GM18511 (cell line): ENCODE data around the gene ARMH1.
"Not testable (repeated sequence)": the region's sequence is repeated elsewhere in the genome, so short reads cannot be mapped to it uniquely, and the experiment has no call there.

ENCODE experiments used
- ATAC-seq: cut with Tn5 transposase; IDR thresholded peaks from one replicate; pipeline ENCODE4 v1.9.1; 2021; ENCODE audit warnings: mild to moderate bottlenecking, moderate library complexity; ENCODE audit not compliant: unreplicated experiment

The ARMH1 gene

GRCh38 chr1:44664730-44665370 is 9.7 kb upstream of the ARMH1 start:
- ATAC-seq, result no peak

DNA sequence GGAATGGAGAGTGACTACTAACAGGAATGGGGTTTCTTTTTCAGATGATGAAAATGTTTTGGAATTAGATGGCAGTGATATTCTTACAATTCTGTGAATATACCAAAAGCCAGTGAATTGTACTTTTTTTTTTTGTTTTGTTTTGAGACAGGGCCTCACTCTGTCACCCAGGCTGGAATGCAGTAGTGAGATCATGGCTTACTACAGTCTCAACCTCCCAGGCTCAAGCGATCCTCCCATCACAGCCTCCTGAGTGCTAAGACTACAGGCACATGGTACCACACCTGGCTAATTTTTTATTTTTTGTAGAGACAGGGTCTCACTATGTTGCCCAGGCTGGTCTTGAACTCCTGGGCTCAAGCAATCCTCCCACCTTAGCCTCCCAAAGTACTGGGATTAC is 7.8 kb upstream of the ARMH1 start:
- ATAC-seq, result not testable (repeated sequence)

DNA sequence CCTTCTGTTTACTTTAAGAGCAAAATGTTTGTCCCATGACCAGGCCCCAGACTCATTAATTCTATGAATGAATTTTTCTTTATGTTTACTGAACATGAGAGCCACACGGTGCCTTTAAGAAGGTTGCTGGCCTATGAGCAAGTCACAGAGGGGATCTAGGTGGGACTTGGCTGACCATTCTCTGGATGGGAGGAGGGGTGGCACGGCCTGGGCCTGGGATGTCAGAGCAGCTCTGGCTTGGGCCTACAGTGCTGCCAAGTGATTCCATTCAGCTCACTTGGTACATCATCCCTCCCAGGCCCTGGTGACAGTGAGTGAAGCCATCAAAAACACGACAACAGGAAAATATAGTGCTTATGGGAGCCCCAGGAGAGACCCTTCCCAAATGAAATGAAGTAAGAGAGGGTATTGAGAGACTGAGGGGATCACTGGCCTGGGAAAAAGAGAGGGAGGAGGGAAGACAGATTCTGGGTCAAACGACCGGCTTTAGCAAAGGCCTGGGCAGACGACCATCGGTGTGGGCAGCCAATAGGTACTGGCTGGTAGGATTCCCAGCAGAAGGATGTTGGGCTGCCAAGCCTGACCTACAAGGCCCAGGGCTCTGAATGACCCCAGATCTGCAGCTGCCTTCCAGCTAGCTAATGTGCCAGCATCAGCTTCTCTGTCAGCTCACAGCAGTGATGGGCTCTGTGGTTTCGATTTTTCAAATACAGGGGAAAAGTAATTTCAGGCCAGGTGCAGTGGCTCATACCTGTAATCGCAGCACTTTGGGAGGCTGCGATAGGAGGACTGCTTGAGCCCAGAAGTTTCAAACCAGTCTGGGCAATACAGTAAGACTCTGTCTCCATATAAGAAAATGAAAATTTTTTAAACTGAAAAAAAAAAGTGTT is 3.5 kb upstream of the ARMH1 start:
- no peak for ATAC-seq

- no peak for ATAC-seq
These were observed 2.1 kb upstream of the ARMH1 start for GRCh38 chr1:44672254-44672955.

DNA sequence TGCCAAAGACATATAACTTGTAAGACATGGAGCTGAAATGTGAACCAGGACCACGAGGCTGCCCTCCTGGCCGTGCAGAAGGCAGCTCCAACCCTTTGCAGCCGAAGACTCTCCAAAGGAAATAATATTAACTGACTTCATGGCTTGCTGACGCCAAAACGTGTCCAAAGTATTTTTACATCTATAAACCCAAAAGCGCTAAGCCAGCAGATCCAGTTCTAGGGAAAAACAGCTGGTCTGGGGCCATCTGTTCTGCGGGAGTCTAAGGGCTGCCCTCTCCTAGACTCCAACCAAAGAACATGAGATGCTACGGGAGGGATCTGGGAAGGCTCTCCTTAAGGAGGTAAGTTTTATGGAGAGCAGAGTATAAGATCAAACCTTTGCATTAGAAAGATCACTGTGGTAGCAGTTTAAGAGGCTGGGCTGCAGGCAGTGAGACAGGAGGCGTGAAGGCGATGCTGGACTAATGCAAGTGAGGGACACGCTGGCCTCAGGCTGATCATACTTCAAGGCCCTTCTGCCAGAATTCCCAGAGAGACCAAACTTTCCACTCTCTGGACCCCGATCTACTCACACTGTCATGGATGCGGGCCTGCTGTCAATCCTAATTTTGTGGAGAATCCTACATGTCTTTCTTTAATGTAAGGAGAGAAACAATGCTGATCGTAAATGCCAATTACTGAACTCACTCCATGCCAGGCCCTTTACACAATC is 1.4 kb upstream of the ARMH1 start:
- no peak for ATAC-seq

DNA sequence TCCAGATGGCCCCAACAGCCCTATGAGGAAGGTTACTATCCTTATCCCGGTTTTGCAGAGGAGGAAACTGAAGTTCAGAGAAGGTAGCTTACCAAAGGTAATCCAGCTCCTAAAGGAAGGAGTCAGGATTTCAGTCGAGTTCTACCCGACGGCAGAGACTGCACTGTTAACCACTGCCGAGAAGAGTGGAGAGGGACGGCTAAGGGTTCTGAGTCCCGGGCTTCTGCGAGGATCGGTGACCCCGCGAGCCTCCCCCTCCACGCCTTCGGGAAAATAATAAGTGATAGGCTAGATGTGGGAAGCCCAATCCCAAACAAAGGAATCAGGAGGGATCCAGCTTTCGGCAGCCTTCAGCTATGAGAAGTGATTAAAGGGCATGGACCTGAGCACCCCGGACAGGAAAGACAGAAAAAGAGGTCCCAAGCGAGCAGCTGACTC is 820 bp upstream of the ARMH1 start:
- ATAC-seq, result peak; percentile 3

DNA sequence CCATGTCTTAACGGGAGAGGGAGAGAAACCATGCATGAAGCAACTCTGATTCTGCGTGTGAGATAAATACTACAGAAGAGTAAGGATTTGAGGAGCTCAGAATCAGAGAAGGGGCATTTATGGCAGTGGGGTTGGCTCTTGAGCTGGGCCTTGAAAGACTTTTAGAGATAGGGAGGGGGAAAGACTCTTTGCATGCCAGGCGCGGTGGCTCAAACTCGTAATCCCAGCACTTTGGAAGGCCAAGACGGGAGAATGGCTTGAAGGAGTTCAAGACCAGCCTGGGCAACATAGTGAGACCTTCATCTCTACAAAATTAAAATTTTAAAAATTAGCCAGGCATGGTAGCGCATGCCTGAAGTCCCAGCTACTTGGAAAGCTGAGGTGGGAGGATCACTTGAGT is 672 bp downstream of the ARMH1 start:
- ATAC-seq, result no peak

- ATAC-seq, result no peak
These were observed 2.1 kb downstream of the ARMH1 start for GRCh38 chr1:44676484-44677200.

DNA sequence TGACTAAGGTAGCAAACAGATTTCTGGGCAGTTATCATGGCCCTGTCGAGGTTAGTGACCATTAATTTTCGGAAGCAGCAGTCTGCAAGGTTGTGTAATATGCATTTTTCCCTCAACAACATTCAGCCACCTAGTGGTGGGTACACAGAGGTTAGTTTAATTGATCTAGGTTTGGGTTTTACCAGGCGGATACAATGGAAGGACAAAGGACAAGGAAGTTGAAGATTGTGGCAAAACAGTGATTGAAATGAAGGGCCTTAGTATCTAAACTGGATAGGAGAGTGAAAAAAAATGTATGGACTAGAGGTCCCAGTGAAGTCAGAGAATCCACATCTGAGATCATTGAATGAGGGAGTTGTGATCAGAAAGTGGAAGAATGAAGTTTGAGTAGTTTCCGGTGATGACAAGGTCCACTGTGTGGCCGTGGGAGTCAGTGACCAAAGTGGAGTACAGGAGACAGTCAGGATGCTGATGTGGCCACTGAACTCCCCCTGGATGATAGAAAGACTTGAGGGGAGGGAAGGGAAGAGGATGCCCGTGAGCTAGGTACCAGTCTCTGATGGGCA is 2.8 kb downstream of the ARMH1 start:
- no peak for ATAC-seq

DNA sequence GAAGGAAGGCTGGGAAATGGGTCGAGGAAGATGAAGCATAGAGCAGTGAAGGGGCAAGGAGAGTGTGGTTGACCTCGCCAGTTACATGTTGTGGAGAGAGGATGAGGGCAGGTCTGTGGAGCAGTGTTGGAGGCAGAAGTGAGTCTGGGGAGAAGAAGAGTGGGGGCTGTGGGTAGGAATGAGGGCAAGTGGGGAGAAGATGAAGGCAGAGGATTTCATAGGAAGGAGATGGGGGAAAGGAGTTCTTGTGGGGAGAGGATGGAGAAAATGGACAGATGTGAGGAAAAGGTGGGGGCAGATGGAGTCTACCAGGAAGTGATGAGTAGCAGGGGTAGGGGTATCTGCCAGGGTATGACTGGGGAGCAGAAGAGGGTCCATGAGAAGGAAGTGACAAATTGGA is 3.6 kb downstream of the ARMH1 start:
- ATAC-seq, result no peak

GRCh38 chr1:44678626-44679025 is 4.1 kb downstream of the ARMH1 start:
- no peak for ATAC-seq

- no peak for ATAC-seq
These were observed 5.0 kb downstream of the ARMH1 start for GRCh38 chr1:44679468-44679867.

GRCh38 chr1:44681905-44682882 is 7.7 kb downstream of the ARMH1 start:
- ATAC-seq, result no peak

GRCh38 chr1:44682883-44683265 is 8.4 kb downstream of the ARMH1 start:
- ATAC-seq, result no peak

- ATAC-seq, result peak; percentile 86
These were observed 10.0 kb downstream of the ARMH1 start for GRCh38 chr1:44684525-44684924.

DNA sequence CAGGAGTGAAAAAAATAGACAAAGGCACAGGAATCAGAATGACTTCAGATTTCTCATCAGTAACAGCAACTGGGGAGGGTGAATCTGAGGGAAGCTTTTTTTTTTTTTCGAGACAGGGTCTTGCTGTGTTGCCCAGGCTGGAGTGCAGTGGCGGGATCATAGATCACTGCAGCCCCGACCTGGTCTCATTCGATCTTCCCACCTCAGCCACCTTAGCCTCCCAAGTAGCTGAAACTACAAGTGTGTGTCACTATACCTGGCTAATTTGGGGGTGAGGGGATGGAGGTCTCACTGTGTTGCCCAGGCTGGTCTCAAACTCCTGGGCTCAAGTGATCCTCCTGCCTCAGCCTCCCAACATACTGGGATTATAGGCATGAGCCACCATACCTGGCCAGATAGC is 10.7 kb downstream of the ARMH1 start:
- no peak for ATAC-seq

DNA sequence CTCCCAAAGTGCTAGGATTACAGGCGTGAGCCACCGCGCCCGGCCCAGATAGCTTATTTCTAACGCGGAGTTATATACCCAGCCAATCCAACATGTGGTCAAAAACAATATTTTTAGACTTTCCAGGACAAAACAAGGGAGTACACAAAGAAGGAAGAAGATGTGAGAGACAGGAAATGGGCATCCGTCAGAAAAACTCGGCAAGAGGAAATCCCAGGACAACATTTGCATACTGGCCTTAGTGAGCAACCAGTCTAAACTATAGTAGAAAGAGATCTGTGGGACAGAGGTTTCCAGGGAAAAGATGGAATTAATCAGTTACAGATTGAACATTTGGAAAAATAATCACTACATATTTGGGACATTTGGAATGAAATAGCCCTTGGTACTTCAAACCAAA is 11.4 kb downstream of the ARMH1 start:
- ATAC-seq, result no peak

DNA sequence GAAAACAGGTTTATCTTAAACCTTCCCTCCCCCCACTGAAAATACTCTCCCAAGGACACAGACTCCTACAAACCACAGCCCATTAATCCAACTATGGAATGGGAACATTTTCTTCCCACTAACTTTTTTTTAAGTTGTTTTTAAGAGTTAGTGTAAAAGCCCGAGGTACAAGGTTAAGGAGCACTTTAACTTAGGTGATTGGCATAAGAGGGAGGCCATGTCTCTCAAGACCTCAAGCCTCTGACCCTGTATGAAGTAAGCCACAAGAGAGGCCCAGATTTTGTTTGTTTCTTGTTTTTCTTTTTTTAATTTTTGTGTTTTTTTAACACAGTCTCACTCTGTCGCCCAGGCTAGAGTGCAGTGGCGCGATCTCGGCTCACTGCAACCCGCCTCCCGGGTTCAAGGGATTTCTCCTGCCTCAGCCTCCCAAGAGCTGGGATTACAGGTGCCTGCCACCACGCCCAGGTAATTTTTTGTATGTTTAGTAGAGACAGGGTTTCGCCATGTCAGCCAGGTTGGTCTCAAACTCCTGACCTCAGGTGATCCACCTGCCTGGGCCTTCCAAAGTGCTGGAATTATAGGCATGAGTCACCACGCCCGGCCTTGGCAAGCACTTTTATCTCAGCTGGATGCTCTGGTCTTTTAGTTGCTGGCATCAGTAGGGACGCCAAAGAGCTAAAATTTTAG is 14.4 kb downstream of the ARMH1 start:
- no peak for ATAC-seq

GRCh38 chr1:44689447-44689765 is 14.9 kb downstream of the ARMH1 start:
- no peak for ATAC-seq
